Measurements from ENCODE around the gene CERS2. TPM values are rescaled to one million over a fixed set of nuclear protein-coding genes. Genes with fewer than 3 reads are reported as not detected.

The CERS2 gene
- total and polyA plus RNA-seq, 2 of the 4 experiments (the other 2 are of a cell fraction) = 118 to 127 TPM

- 0 out of 2 replicates have a peak, but pooled peaks cover 1% of the 10 kb centered on the region for H3K4me1 ChIP-seq (ENCODE audit: control insufficient read depth, insufficient read depth, low read length)
- no peak overlapping the region for H3K4me2 ChIP-seq (ENCODE audit: low read depth, low read length)
- no TSS peak for BruUV-seq (replicated peaks)
- no peak overlapping the region for H3K27ac ChIP-seq (ENCODE audit: insufficient read depth, low read length)
- dilution Hi-C loops (cut with HindIII; ENCODE audit: low sequenced_read_pairs, unreplicated experiment) (no loop called here), intact Hi-C loops (cut with micrococcal nuclease) (no loop called here), in situ Hi-C loops (cut with MboI; ENCODE audit: low sequenced_read_pairs) (no loop called here)
- no peaks in the 10 kb centered on the region for H4K20me1 ChIP-seq (ENCODE audit: insufficient read depth, low read length)
- H3K18ac ChIP-seq (ENCODE audit: low read depth, low read length) = no peak overlapping the region
- H4K5ac ChIP-seq (ENCODE audit: low read depth, low read length) = no peak overlapping the region
- 100% methylated on average over 6 of the region's 14 CpGs; no CpG with 5 or more reads in 1 of the 2 experiments for WGBS, 2 experiments (ENCODE audit: extremely low coverage in 2 of 2, insufficient read length in 1 of 2)
- no peak overlapping the region for H2BK120ac ChIP-seq (ENCODE audit: low read depth, low read length)
- H2AK9ac ChIP-seq (replicated peaks; ENCODE audit: low read depth, low read length, poor library complexity) = no peak overlapping the region
- H3K27me3 ChIP-seq (ENCODE audit: control insufficient read depth, insufficient read depth, low read length) = no peaks in the 10 kb centered on the region
- H3K36me3 ChIP-seq (ENCODE audit: control insufficient read depth, insufficient read depth, low read length) = no peaks in the 10 kb centered on the region
- H4K91ac ChIP-seq (ENCODE audit: insufficient read depth, low read depth, low read length) = no peak overlapping the region
- H2BK5ac ChIP-seq (ENCODE audit: low read depth, low read length, poor library complexity, severe bottlenecking) = no peak overlapping the region
- no peak overlapping the region for H3K4ac ChIP-seq (ENCODE audit: low read depth, low read length)
- no peak overlapping the region for H3K9ac ChIP-seq (ENCODE audit: low read depth, low read length)
- ChIA-PET POLR2A (ENCODE audit: unreplicated experiment) (no interaction called here), CTCF (no interaction called here)
- DNase-seq = no peak
- no peak for TF ChIP-seq MXI1 (IDR thresholded peaks at IDR 0.05; ENCODE audit: borderline replicate concordance, low read depth, low read length)
- TF ChIP-seq RFX5 (IDR thresholded peaks at IDR 0.05; ENCODE audit: low read depth, low read length) = no peak
- no peak for TF ChIP-seq FOS (IDR thresholded peaks at IDR 0.05; ENCODE audit: low read depth, low read length)
- no peak for TF ChIP-seq NFE2L2 (IDR thresholded peaks at IDR 0.05; ENCODE audit: low read depth, low read length)
- no peak for TF ChIP-seq POLR2A (IDR thresholded peaks at IDR 0.05; ENCODE audit: low read depth, low read length)
- no peak for TF ChIP-seq CHD1 (IDR thresholded peaks at IDR 0.05; ENCODE audit: low read depth, low read length)
- TF ChIP-seq RAD21 (IDR thresholded peaks at IDR 0.05; ENCODE audit: low read length) = no peak
- TF ChIP-seq CEBPB (IDR thresholded peaks at IDR 0.05; ENCODE audit: low read depth, low read length) = no peak
- no peak for TF ChIP-seq MAZ (IDR thresholded peaks at IDR 0.05; ENCODE audit: borderline replicate concordance, low read depth, low read length)
- H4K8ac ChIP-seq (ENCODE audit: low read depth in 2 of 2, low read length in 2 of 2) = no peak overlapping the region
- H3K9me1 ChIP-seq (ENCODE audit: insufficient read depth, low read length) = peaks cover 3% of the 10 kb centered on the region
- H3K14ac ChIP-seq (replicated peaks; ENCODE audit: low read depth, low read length) = no peak overlapping the region
- no peak overlapping the region for H2BK20ac ChIP-seq (ENCODE audit: low read depth, low read length)
- no peak; the same call in 1 of the 2 replicates for ATAC-seq (ENCODE audit: low read depth)
- no peak overlapping the region for H3K56ac ChIP-seq (ENCODE audit: extremely low read depth, insufficient read depth, low read length)
- no peaks in the 10 kb centered on the region for H3K9me3 ChIP-seq (ENCODE audit: control insufficient read depth, insufficient read depth, low read length)
- H3K4me3 ChIP-seq (ENCODE audit: insufficient read depth, low read depth, low read length) = no peak overlapping the region
- H3K79me1 ChIP-seq (ENCODE audit: low read depth in 1 of 2, low read length in 2 of 2) = peaks cover 9 to 35% of the 10 kb centered on the region in 2 experiments
- H2BK15ac ChIP-seq (ENCODE audit: low read depth, low read length) = no peak overlapping the region
- H3K23ac ChIP-seq (ENCODE audit: low read depth, low read length) = no peak overlapping the region
- no peak overlapping the region for H2AFZ ChIP-seq (replicated peaks; ENCODE audit: low read length, poor library complexity)
- no peak overlapping the region for H2AK5ac ChIP-seq (ENCODE audit: low read depth, low read length)
These were observed 38.2 kb upstream of the CERS2 start for GRCh38 chr1:151012684-151013471.
